H9 (cell line): ENCODE data around the gene ARHGEF25. TPM values are rescaled to one million over a fixed set of nuclear protein-coding genes. Genes with fewer than 3 reads are reported as not detected.
"Not testable (repeated sequence)": the region's sequence is repeated elsewhere in the genome, so short reads cannot be mapped to it uniquely, and the experiment has no call there.

ENCODE experiments used
- DNase-seq: peaks from one replicate; pipeline ENCODE4 v3.0.0-alpha.2; 2017
- H2AFZ ChIP-seq: one replicate; pipeline ENCODE4 v1.6.1; 2013; ENCODE audit warnings: mild to moderate bottlenecking, low read length, control low read depth, moderate library complexity
- H2AK5ac ChIP-seq: 2 replicates; pipeline ENCODE4 v1.6.1; 2013; ENCODE audit warnings: low read length, control low read depth, mixed read lengths; ENCODE audit not compliant: insufficient read length
- H2BK120ac ChIP-seq: one replicate; pipeline ENCODE4 v1.6.1; 2013; ENCODE audit warnings: low read depth, mild to moderate bottlenecking, low read length, control low read depth, inconsistent platforms; ENCODE audit not compliant: poor library complexity, severe bottlenecking
- H2BK12ac ChIP-seq: 2 replicates; pipeline ENCODE4 v1.6.1; 2013; ENCODE audit warnings: low read length, control low read depth, mixed read lengths, low read depth; ENCODE audit not compliant: insufficient read length
- H2BK15ac ChIP-seq: 2 replicates; pipeline ENCODE4 v1.6.1; 2013; ENCODE audit warnings: low read depth, low read length, control low read depth
- H2BK20ac ChIP-seq: one replicate; pipeline ENCODE4 v1.6.1; 2013; ENCODE audit warnings: low read depth, mild to moderate bottlenecking, low read length, control low read depth, inconsistent platforms; ENCODE audit not compliant: poor library complexity, severe bottlenecking
- H2BK5ac ChIP-seq: 2 replicates; pipeline ENCODE4 v1.6.1; 2013; ENCODE audit warnings: low read length, control low read depth, mixed read lengths; ENCODE audit not compliant: insufficient read length
- H3K14ac ChIP-seq: 2 replicates; pipeline ENCODE4 v1.6.1; 2013; ENCODE audit warnings: low read length, control low read depth; ENCODE audit not compliant: insufficient read depth
- H3K18ac ChIP-seq: 2 replicates; pipeline ENCODE4 v1.6.1; 2013; ENCODE audit warnings: low read depth, mild to moderate bottlenecking, mixed read lengths, low read length, control low read depth; ENCODE audit not compliant: insufficient read length
- H3K23ac ChIP-seq: 2 replicates; pipeline ENCODE4 v1.6.1; 2013; ENCODE audit warnings: low read length, control low read depth, mixed read lengths, low read depth; ENCODE audit not compliant: insufficient read length
- H3K23me2 ChIP-seq: 2 replicates; pipeline ENCODE4 v1.6.1; 2013; ENCODE audit warnings: low read depth, mild to moderate bottlenecking, mixed read lengths, low read length, control low read depth; ENCODE audit not compliant: insufficient read length, poor library complexity, severe bottlenecking
- H3K27ac ChIP-seq: 2 replicates; pipeline ENCODE4 v1.5.1; 2013; ENCODE audit warnings: low read length, control low read depth, mixed read lengths, low read depth; ENCODE audit not compliant: insufficient read length
- H3K27me3 ChIP-seq: 2 replicates; pipeline ENCODE4 v1.6.1; 2013; ENCODE audit warnings: low read length, control low read depth, inconsistent platforms; ENCODE audit not compliant: insufficient read depth
- H3K4ac ChIP-seq: 2 replicates; pipeline ENCODE4 v1.6.1; 2013; ENCODE audit warnings: low read depth, mild to moderate bottlenecking, control low read depth, inconsistent platforms, low read length, moderate library complexity
- H3K4me1 ChIP-seq: 2 replicates; pipeline ENCODE4 v1.6.1; 2013; ENCODE audit warnings: low read length, control low read depth, inconsistent platforms; ENCODE audit not compliant: insufficient read depth
- H3K4me2 ChIP-seq: 2 replicates; pipeline ENCODE4 v1.6.1; 2013; ENCODE audit warnings: low read length, control low read depth, mixed read lengths; ENCODE audit not compliant: insufficient read length, insufficient read depth
- H3K56ac ChIP-seq: 2 replicates; pipeline ENCODE4 v1.6.1; 2013; ENCODE audit warnings: low read depth, mild to moderate bottlenecking, mixed read lengths, low read length, control low read depth; ENCODE audit not compliant: insufficient read length
- H3K79me1 ChIP-seq: 2 replicates; pipeline ENCODE4 v1.6.1; 2013; ENCODE audit warnings: low read depth, mild to moderate bottlenecking, moderate library complexity, low read length, control low read depth, inconsistent platforms; ENCODE audit not compliant: insufficient read depth, poor library complexity, severe bottlenecking
- H3K79me2 ChIP-seq: 2 replicates; pipeline ENCODE4 v1.6.1; 2013; ENCODE audit warnings: low read length, control low read depth, inconsistent platforms; ENCODE audit not compliant: insufficient read depth
- H3K9ac ChIP-seq: 2 replicates; pipeline ENCODE4 v1.6.1; 2013; ENCODE audit warnings: low read length, control low read depth, mixed read lengths; ENCODE audit not compliant: insufficient read length; ENCODE audit errors: extremely low read depth
- H3K9me3 ChIP-seq: one replicate; pipeline ENCODE4 v1.6.1; 2013; ENCODE audit warnings: low read depth, low read length, inconsistent platforms; ENCODE audit not compliant: control insufficient read depth
- H3T11ph ChIP-seq: one replicate; pipeline ENCODE4 v1.6.1; 2013; ENCODE audit warnings: mild to moderate bottlenecking, low read length, control low read depth, inconsistent platforms
- H4K20me1 ChIP-seq: one replicate; pipeline ENCODE4 v1.6.1; 2013; ENCODE audit not compliant: control insufficient read depth, insufficient read length, insufficient read depth
- H4K5ac ChIP-seq: 2 replicates; pipeline ENCODE4 v1.6.1; 2013; ENCODE audit warnings: low read depth, mild to moderate bottlenecking, mixed read lengths, low read length, control low read depth; ENCODE audit not compliant: insufficient read length
- H4K8ac ChIP-seq: replicated peaks from 2 replicates; pipeline ENCODE4 v1.6.1; 2013; ENCODE audit warnings: low read length, control low read depth, mixed read lengths, low read depth; ENCODE audit not compliant: insufficient read length
- H4K91ac ChIP-seq: 2 replicates; pipeline ENCODE4 v1.6.1; 2013; ENCODE audit warnings: low read depth, mild to moderate bottlenecking, moderate library complexity, mixed read lengths, low read length, control low read depth; ENCODE audit not compliant: insufficient read length
- H3K27ac Mint-ChIP-seq, 3 experiments: 2 replicates in 2 of 3; 3 replicates in 1 of 3; pipeline ENCODE4 v1.8.0; 2020 to 2021; ENCODE audit warnings: mixed read lengths in 3 of 3, mild to moderate bottlenecking in 1 of 3, moderate library complexity in 1 of 3
- H3K27me3 Mint-ChIP-seq: 2 replicates; pipeline ENCODE4 v1.8.0; 2021; ENCODE audit warnings: low read depth, mild to moderate bottlenecking, moderate library complexity, mixed read lengths
- H3K36me3 Mint-ChIP-seq, 3 experiments: 2 replicates in 2 of 3; 3 replicates in 1 of 3; pipeline ENCODE4 v1.8.0; 2020 to 2021; ENCODE audit warnings: low read depth in 3 of 3, mixed read lengths in 3 of 3; ENCODE audit not compliant: insufficient read depth in 1 of 3
- H3K4me1 Mint-ChIP-seq, 2 experiments: 2 replicates each; pipeline ENCODE4 v1.8.0; 2020; ENCODE audit warnings: mixed read lengths in 2 of 2
- H3K4me3 Mint-ChIP-seq, 2 experiments: 2 replicates in 1 of 2; 3 replicates in 1 of 2; pipeline ENCODE4 v1.8.0; 2020 to 2021; ENCODE audit warnings: mild to moderate bottlenecking in 2 of 2, mixed read lengths in 2 of 2, moderate library complexity in 1 of 2
- H3K9me3 Mint-ChIP-seq, 2 experiments: 2 replicates in 1 of 2; 3 replicates in 1 of 2; pipeline ENCODE4 v1.8.0; 2020; ENCODE audit warnings: mild to moderate bottlenecking in 2 of 2, mixed read lengths in 2 of 2, moderate library complexity in 1 of 2
- WGBS: extraction: QIAGEN DNeasy Blood & Tissue Kit; methylation state at CpG from one replicate; pipeline ENCODE4 v1.1.7; 2013; ENCODE audit warnings: missing lambda C conversion rate, low lambda C conversion rate, mixed read lengths; ENCODE audit not compliant: insufficient read length; ENCODE audit errors: extremely low coverage; 5-methylcytosine and 5-hydroxymethylcytosine counted together
- total RNA-seq: library from RNA; stranded (reverse); gene quantifications from 2 replicates; pipeline ENCODE4 v1.2.1, GENCODE V29; 2021
- TF ChIP-seq, protein P1 (sequence below): fragments of 200-600 bp; sonication (generic); conservative IDR thresholded peaks from 3 replicates; pipeline ENCODE4 v1.8.0; 2021; ENCODE audit warnings: antibody characterized with exemption, mild to moderate bottlenecking

Gene ARHGEF25
- total RNA-seq, 1 experiment from 2014 or later: 22.6 TPM

DNA sequence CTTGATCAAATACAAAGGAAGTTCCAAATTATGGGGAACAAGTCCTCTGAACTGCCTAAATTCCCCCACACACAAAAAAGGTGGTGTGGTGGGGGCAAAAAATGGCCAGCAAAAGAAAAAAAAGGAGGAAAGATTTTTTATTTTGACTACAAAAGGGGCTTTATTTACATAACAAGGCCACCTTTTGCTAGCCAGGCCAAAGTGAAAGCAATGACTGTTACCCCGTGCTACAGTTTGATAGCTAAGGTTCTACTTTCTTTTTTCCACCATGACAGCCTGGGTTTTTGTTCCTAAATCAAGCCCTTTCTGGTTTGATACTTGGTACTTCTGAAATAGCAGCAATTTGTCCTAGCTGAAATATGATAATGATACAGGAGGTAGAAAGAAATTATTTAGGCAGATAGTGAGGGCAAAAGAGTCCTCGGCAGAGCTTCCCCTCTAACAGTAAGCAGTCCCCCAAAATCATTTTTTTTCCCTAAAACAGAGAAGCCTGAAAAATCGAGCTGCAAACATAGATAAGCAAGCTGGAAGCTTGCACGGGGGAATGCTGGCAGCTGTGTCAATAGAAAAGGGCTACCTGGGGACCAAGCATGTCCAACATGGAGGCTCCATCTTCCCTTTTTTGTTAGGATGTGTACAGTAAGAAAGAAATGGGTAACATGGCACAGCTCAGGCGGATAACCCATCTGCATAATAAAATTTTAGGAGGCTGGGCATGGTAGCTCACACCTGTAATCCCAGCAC lies 30.6 kb downstream of the ARHGEF25 start:
- H2BK15ac ChIP-seq: no peak overlapping the region
- TF ChIP-seq, protein P1, sequence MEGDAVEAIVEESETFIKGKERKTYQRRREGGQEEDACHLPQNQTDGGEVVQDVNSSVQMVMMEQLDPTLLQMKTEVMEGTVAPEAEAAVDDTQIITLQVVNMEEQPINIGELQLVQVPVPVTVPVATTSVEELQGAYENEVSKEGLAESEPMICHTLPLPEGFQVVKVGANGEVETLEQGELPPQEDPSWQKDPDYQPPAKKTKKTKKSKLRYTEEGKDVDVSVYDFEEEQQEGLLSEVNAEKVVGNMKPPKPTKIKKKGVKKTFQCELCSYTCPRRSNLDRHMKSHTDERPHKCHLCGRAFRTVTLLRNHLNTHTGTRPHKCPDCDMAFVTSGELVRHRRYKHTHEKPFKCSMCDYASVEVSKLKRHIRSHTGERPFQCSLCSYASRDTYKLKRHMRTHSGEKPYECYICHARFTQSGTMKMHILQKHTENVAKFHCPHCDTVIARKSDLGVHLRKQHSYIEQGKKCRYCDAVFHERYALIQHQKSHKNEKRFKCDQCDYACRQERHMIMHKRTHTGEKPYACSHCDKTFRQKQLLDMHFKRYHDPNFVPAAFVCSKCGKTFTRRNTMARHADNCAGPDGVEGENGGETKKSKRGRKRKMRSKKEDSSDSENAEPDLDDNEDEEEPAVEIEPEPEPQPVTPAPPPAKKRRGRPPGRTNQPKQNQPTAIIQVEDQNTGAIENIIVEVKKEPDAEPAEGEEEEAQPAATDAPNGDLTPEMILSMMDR: no peak
- no peak overlapping the region for H2BK12ac ChIP-seq
- DNase-seq: no peak
- H3K36me3 Mint-ChIP-seq: peaks cover 2 to 8% (median 8%) of the 10 kb centered on the region in 3 experiments; a peak in 5 of 7 replicates
- no peaks in the 10 kb centered on the region for H3K79me1 ChIP-seq
- H2BK5ac ChIP-seq: no peak overlapping the region
- no CpG with 5 or more reads among the region's 5 CpGs for WGBS
- H2AK5ac ChIP-seq: no peak overlapping the region
- H3K27ac Mint-ChIP-seq: no peak overlapping the region
- no peak overlapping the region for H4K8ac ChIP-seq
- H3K27me3 Mint-ChIP-seq: peaks cover 7% of the 10 kb centered on the region
- H4K20me1 ChIP-seq: no peaks in the 10 kb centered on the region
- H3K4me1 ChIP-seq: peaks cover 4% of the 10 kb centered on the region; the same call in 1 of the 2 replicates
- H3K9me3 Mint-ChIP-seq: peaks cover 37 to 38% of the 10 kb centered on the region in 2 experiments
- H3K9me3 ChIP-seq: no peaks in the 10 kb centered on the region
- no peak overlapping the region for H3K27ac ChIP-seq
- no peak overlapping the region for H3K23ac ChIP-seq
- H3K79me2 ChIP-seq: no peaks in the 10 kb centered on the region
- no peak overlapping the region for H2BK120ac ChIP-seq
- H3K18ac ChIP-seq: no peak overlapping the region
- H4K91ac ChIP-seq: no peak overlapping the region
- H3T11ph ChIP-seq: no peak overlapping the region
- no peaks in the 10 kb centered on the region for H3K27me3 ChIP-seq
- no peak overlapping the region for H3K4me2 ChIP-seq
- H2AFZ ChIP-seq: no peak overlapping the region
- H3K14ac ChIP-seq: no peak overlapping the region
- no peak overlapping the region for H2BK20ac ChIP-seq
- H3K4me3 Mint-ChIP-seq: no peak overlapping the region
- H3K23me2 ChIP-seq: no peaks in the 10 kb centered on the region
- no peak overlapping the region for H4K5ac ChIP-seq
- H3K4me1 Mint-ChIP-seq: peaks cover 16% of the 10 kb centered on the region in 2 experiments
- H3K9ac ChIP-seq: no peak overlapping the region
- H3K56ac ChIP-seq: no peak overlapping the region
- H3K4ac ChIP-seq: no peak overlapping the region

GRCh38 chr12:57645990-57646658 lies 34.9 kb downstream of the ARHGEF25 start:
- H3K4me3 Mint-ChIP-seq, H3K23ac ChIP-seq, H3K23me2 ChIP-seq, H2AFZ ChIP-seq, H2BK5ac ChIP-seq, H3K4me2 ChIP-seq, H2BK12ac ChIP-seq, H3K27me3 Mint-ChIP-seq, H3K4me1 ChIP-seq, H3K27ac Mint-ChIP-seq, H3K9ac ChIP-seq, H3K27ac ChIP-seq, H4K20me1 ChIP-seq, H2BK15ac ChIP-seq, H3K79me1 ChIP-seq, H3K14ac ChIP-seq, H3K36me3 Mint-ChIP-seq, H3K9me3 ChIP-seq, H4K91ac ChIP-seq, H4K8ac ChIP-seq, H2BK120ac ChIP-seq, H3K79me2 ChIP-seq, H3K4ac ChIP-seq, H2BK20ac ChIP-seq, H3K56ac ChIP-seq, H3K27me3 ChIP-seq, H3T11ph ChIP-seq, DNase-seq, H3K18ac ChIP-seq, H4K5ac ChIP-seq, H2AK5ac ChIP-seq: not testable (repeated sequence)
- peaks cover 37 to 38% of the 10 kb centered on the region in 2 experiments for H3K9me3 Mint-ChIP-seq
- WGBS: no CpG with 5 or more reads among the region's 13 CpGs
- H3K4me1 Mint-ChIP-seq: peaks cover 12% of the 10 kb centered on the region in 2 experiments
